Stimulated activated CD4-positive, alpha-beta T cell treated with anti-CD3 and anti-CD28 coated beads, Interleukin-2, amount 100 ng/mL, for 4 hours (primary cell): ENCODE data around the gene WLS.

ENCODE experiments used
- DNase-seq: peaks from one replicate; pipeline ENCODE4 v3.0.0-alpha.2; 2020; ENCODE audit warnings: low read depth

WLS gene

DNA sequence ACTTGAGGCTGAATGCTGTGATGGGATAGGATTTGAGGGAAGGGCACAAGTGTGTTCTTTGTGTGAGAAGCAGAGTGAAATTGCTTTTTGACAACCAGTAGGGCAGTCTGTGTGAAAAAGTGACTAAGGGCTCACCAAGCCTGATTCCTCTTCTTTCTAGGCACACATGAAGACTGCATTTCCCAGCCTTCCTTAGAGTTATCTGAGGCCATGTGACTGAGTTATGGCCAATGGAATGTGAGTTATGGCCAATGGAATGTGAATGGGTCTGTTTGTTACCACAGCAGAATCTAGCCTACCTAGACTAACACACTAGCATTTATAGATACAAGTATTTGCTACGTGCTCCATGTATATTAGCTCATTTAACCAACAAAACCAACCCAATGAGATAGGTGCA is 146.6 kb downstream of the WLS start:
- DNase-seq, result no peak

DNA sequence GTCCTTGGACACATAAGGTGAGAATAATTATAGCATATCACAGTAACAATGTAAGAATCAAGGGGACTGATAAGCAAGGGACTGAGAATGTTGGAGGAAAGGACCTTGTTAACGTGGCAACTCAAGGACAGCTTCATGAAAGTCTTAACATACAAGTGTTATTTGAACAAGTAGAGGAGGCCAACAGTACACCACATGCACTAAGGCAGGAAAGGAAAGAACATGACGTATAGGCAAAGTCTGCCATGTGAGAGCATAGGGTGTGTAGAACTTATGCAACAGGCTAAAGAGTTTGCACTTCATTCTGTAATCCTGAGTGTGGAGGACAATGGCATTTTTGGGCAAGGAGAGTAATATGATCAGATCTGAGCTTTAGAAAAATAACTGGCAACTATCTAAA is 148.6 kb downstream of the WLS start:
- DNase-seq, result no peak

DNA sequence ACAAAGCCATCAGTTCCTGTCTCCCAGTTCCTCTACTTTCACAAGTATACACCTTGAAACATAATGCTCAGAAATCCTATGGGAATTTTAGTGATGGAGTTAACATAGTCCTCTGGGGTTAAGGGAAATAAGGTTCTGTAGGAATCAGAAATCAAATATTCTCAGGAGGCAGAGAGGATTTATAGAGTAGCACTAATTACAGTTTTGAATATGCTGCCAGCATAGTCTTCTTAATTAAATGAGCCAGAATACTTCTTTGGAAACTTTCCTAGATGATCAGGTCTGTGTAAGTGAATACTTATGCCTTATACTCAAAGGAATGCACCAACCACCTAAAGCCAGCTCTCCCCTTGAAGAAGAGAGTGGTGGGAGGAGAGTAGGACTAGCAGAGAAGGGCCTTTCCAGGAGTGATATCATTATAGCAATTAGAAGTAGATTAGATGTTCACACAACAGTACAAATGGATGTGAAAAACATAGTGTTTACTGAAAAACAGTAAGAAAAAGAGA is 150.5 kb downstream of the WLS start:
- DNase-seq, result no peak

DNA sequence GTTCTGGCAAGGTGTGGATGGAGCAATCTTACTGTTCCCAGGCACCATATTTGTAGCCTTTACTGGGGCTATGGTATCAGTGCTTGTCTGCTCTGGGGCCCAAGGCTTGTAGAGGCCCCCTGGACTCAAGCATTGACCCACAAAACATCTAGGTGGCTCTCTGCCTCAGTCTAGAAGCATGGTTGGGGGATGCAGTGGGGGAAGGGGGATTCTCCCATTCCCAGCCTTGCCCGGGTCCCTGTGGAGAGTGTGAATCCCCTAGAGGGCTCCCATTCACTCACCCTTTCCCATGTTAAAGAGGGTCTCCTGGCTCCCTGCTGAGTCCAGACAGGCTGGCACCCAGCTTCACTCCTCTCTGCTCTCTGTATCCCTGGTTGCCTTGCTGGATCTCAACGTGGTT is 153.7 kb downstream of the WLS start:
- DNase-seq, result no peak
